Measurements from ENCODE around the gene PARD6B. TPM values are rescaled to one million over a fixed set of nuclear protein-coding genes. Genes with fewer than 3 reads are reported as not detected.
A peak's percentile ranks its signal among the peaks of the same experiment; 100 is the strongest.

PARD6B gene
- total RNA-seq, 1 experiment from 2014 or later = 29.6 TPM

DNA sequence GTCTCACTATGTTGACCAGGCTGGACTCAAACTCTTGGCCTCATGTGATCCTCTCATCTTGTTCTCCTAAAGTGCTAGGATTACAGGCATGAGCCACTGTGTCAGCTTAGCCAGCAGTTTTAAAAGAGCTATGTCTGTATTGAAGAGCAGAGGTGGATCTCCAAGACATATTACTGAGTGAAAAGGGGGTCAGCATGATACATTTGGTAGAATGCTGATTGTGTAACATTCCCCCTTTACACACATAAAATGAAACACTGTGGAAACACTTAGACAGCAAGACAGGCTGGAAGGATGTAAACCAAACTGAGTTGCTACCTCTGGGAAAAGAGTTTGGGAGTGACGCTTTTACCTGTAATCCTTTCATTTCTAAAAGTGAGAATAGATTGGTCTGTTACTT is 38.4 kb upstream of the PARD6B start (continued):
- TF ChIP-seq, protein P1, sequence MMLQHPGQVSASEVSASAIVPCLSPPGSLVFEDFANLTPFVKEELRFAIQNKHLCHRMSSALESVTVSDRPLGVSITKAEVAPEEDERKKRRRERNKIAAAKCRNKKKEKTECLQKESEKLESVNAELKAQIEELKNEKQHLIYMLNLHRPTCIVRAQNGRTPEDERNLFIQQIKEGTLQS (CRISPR knock-in tag; conservative IDR thresholded peaks at IDR 0.05) = no peak
- no peak for TF ChIP-seq RELA (CRISPR knock-in tag; IDR thresholded peaks at IDR 0.05; ENCODE audit: borderline replicate concordance)
- TF ChIP-seq, protein P2, sequence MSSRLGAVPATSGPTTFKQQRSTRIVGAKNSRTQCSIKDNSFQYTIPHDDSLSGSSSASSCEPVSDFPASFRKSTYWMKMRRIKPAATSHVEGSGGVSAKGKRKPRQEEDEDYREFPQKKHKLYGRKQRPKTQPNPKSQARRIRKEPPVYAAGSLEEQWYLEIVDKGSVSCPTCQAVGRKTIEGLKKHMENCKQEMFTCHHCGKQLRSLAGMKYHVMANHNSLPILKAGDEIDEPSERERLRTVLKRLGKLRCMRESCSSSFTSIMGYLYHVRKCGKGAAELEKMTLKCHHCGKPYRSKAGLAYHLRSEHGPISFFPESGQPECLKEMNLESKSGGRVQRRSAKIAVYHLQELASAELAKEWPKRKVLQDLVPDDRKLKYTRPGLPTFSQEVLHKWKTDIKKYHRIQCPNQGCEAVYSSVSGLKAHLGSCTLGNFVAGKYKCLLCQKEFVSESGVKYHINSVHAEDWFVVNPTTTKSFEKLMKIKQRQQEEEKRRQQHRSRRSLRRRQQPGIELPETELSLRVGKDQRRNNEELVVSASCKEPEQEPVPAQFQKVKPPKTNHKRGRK (CRISPR knock-in tag; IDR thresholded peaks at IDR 0.05; ENCODE audit: borderline replicate concordance) = no peak
- no peak for TF ChIP-seq GABPB1 (CRISPR knock-in tag; IDR thresholded peaks at IDR 0.05)
- TF ChIP-seq, protein P3, sequence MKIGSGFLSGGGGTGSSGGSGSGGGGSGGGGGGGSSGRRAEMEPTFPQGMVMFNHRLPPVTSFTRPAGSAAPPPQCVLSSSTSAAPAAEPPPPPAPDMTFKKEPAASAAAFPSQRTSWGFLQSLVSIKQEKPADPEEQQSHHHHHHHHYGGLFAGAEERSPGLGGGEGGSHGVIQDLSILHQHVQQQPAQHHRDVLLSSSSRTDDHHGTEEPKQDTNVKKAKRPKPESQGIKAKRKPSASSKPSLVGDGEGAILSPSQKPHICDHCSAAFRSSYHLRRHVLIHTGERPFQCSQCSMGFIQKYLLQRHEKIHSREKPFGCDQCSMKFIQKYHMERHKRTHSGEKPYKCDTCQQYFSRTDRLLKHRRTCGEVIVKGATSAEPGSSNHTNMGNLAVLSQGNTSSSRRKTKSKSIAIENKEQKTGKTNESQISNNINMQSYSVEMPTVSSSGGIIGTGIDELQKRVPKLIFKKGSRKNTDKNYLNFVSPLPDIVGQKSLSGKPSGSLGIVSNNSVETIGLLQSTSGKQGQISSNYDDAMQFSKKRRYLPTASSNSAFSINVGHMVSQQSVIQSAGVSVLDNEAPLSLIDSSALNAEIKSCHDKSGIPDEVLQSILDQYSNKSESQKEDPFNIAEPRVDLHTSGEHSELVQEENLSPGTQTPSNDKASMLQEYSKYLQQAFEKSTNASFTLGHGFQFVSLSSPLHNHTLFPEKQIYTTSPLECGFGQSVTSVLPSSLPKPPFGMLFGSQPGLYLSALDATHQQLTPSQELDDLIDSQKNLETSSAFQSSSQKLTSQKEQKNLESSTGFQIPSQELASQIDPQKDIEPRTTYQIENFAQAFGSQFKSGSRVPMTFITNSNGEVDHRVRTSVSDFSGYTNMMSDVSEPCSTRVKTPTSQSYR (CRISPR knock-in tag; IDR thresholded peaks at IDR 0.05) = no peak
- no peak for TF ChIP-seq HMGA2 (CRISPR knock-in tag; IDR thresholded peaks at IDR 0.05)
- no peak for TF ChIP-seq ELF4 (CRISPR knock-in tag; IDR thresholded peaks at IDR 0.05; ENCODE audit: low read depth)
- TF ChIP-seq ATF1 (CRISPR knock-in tag; IDR thresholded peaks at IDR 0.05) = no peak
- TF ChIP-seq, protein P4, sequence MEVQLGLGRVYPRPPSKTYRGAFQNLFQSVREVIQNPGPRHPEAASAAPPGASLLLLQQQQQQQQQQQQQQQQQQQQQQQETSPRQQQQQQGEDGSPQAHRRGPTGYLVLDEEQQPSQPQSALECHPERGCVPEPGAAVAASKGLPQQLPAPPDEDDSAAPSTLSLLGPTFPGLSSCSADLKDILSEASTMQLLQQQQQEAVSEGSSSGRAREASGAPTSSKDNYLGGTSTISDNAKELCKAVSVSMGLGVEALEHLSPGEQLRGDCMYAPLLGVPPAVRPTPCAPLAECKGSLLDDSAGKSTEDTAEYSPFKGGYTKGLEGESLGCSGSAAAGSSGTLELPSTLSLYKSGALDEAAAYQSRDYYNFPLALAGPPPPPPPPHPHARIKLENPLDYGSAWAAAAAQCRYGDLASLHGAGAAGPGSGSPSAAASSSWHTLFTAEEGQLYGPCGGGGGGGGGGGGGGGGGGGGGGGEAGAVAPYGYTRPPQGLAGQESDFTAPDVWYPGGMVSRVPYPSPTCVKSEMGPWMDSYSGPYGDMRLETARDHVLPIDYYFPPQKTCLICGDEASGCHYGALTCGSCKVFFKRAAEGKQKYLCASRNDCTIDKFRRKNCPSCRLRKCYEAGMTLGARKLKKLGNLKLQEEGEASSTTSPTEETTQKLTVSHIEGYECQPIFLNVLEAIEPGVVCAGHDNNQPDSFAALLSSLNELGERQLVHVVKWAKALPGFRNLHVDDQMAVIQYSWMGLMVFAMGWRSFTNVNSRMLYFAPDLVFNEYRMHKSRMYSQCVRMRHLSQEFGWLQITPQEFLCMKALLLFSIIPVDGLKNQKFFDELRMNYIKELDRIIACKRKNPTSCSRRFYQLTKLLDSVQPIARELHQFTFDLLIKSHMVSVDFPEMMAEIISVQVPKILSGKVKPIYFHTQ (CRISPR knock-in tag; IDR thresholded peaks at IDR 0.05) = no peak
- no peak for TF ChIP-seq FOXP1 (CRISPR knock-in tag; IDR thresholded peaks at IDR 0.05; ENCODE audit: borderline replicate concordance)
- TF ChIP-seq, protein P5, sequence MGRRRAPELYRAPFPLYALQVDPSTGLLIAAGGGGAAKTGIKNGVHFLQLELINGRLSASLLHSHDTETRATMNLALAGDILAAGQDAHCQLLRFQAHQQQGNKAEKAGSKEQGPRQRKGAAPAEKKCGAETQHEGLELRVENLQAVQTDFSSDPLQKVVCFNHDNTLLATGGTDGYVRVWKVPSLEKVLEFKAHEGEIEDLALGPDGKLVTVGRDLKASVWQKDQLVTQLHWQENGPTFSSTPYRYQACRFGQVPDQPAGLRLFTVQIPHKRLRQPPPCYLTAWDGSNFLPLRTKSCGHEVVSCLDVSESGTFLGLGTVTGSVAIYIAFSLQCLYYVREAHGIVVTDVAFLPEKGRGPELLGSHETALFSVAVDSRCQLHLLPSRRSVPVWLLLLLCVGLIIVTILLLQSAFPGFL (CRISPR knock-in tag; IDR thresholded peaks at IDR 0.05; ENCODE audit: borderline replicate concordance) = no peak

DNA sequence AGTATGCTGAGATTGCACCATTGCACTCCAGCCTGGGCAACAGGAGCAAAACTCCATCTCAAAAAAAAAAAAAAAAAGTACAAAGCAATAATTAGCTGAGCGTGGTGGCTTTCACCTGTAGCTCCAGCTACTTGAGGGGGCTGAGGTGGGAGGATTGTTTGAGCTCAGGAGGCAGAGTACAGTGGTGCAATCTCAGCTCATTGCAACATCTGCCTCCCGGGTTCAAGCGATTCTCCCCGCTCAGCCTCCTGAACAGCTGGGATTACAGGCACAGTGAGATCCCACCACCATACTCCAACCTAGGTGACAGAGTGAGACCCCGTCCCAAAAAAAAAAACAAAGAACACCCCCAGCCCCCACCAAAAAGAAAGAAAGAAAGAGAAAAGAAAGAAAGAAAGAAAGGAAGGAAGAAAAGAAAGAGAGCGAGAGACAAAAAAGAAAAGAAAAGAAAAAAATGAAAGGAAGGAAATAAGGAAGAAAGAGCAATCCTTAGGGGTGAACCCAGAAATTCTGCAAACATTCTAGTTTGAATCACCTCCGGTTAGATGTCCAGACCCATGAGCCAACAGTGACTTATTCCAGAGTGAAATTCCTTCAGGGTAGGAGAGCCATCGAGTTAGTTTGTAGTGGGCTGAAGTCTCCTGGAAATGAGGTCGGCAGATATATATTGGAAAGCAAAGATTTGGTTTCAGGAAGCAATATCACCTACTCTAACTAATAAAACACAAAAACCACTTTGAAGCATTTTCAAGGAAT is 36.8 kb upstream of the PARD6B start:
- H3K4me3 Mint-ChIP-seq = no peak overlapping the region
- no peaks in the 10 kb centered on the region for H3K27me3 Mint-ChIP-seq (ENCODE audit: low read depth)
- DNase-seq (ENCODE audit: low spot score) (no peak), ATAC-seq (no peak)
- ChIA-PET POLR2A (interaction anchor here (0.7 kb wide), 1 partner anchor 55 kb away, joined by 3 read pairs; no protein-coding TSS in a partner anchor), CTCF (interaction anchor here (0.5 to 3.4 kb wide), 7 partner anchors 19 to 517 kb away, joined by 3 to 19 read pairs (median 7); no protein-coding TSS in a partner anchor)
- no peaks in the 10 kb centered on the region for H3K36me3 Mint-ChIP-seq
- no peak overlapping the region for H3K27ac Mint-ChIP-seq
- TF ChIP-seq GABPB1 (CRISPR knock-in tag; IDR thresholded peaks at IDR 0.05) (peak; percentile 31; the same call in 1 of the 2 replicates), NFYB (CRISPR knock-in tag; conservative IDR thresholded peaks at IDR 0.05; ENCODE audit: low read depth) (no peak)
- TF ChIP-seq, protein P2 (CRISPR knock-in tag; IDR thresholded peaks at IDR 0.05; ENCODE audit: borderline replicate concordance) = 0 out of 2 replicates have a peak, but pooled peaks have one; percentile 53
- no peaks in the 10 kb centered on the region for H3K9me3 Mint-ChIP-seq
- H3K4me1 Mint-ChIP-seq = peaks cover 39% of the 10 kb centered on the region
